ENCODE data around the gene RGP1.

Gene RGP1

GRCh38 chr9:35797311-35798109 is 48.4 kb downstream of the RGP1 start:
- no peaks in the 10 kb centered on the region for H3K36me3 ChIP-seq (ENCODE audit: control insufficient read depth, insufficient read depth, low read length)
- no peaks in the 10 kb centered on the region for H3K79me2 ChIP-seq
- no peak overlapping the region for H2AFZ ChIP-seq
- no peaks in the 10 kb centered on the region for H3K4me1 ChIP-seq
- H3K4me3 ChIP-seq (ENCODE audit: low read depth, low read length): no peak overlapping the region
- no peak overlapping the region for H3K9ac ChIP-seq
- no peak overlapping the region for H3K4me2 ChIP-seq (ENCODE audit: low read length)
- H3K9me3 ChIP-seq (ENCODE audit: control insufficient read depth, low read length): no peaks in the 10 kb centered on the region
- TF ChIP-seq, protein P1, sequence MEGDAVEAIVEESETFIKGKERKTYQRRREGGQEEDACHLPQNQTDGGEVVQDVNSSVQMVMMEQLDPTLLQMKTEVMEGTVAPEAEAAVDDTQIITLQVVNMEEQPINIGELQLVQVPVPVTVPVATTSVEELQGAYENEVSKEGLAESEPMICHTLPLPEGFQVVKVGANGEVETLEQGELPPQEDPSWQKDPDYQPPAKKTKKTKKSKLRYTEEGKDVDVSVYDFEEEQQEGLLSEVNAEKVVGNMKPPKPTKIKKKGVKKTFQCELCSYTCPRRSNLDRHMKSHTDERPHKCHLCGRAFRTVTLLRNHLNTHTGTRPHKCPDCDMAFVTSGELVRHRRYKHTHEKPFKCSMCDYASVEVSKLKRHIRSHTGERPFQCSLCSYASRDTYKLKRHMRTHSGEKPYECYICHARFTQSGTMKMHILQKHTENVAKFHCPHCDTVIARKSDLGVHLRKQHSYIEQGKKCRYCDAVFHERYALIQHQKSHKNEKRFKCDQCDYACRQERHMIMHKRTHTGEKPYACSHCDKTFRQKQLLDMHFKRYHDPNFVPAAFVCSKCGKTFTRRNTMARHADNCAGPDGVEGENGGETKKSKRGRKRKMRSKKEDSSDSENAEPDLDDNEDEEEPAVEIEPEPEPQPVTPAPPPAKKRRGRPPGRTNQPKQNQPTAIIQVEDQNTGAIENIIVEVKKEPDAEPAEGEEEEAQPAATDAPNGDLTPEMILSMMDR (IDR thresholded peaks at IDR 0.05): no peak
- no peak overlapping the region for H3K27ac ChIP-seq
- no peaks in the 10 kb centered on the region for H3K27me3 ChIP-seq (ENCODE audit: control insufficient read depth, insufficient read depth, low read length)

DNA sequence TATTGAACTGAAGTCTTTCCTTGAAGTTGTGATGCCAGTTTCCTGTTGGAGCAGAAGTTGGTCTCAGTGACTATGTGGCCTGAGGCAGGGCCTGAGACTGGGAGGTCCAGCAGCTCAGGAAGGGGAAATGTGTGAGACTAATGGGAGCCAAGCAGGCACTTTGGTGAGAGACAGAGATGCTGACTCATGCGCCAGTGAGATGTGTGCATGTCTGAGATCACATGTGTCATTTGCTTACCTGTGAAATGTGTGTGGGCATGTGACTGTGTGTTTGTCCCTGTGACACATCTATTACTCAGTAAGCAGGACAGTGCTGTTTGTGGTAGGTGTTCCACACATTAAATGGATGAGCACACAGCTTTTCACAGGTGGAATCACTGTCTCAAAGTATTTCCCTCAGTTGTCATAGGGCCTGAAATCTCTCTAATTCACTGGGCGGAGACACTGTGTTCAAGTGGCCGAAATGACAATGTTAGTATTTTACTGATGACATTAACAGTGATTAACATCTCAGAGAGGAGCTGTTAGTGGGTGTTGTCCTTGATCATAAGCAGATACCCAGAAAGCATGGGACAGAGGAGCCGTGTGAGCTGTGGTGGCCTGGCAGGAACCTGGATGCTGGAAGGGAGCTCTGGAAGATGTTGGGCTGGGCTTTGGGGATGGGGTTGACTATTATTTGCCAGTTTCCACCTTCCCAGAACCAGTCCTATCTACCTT is 49.7 kb downstream of the RGP1 start:
- Histone ChIP-seq H3K4me3 (ENCODE audit: low read depth, low read length) (no peak overlapping the region), H3K36me3 (ENCODE audit: control insufficient read depth, insufficient read depth, low read length) (no peaks in the 10 kb centered on the region), H3K27me3 (ENCODE audit: control insufficient read depth, insufficient read depth, low read length) (no peaks in the 10 kb centered on the region), H3K9me3 (ENCODE audit: control insufficient read depth, low read length) (no peaks in the 10 kb centered on the region), H3K9ac (no peak overlapping the region), H3K4me1 (no peaks in the 10 kb centered on the region), H3K4me2 (ENCODE audit: low read length) (no peak overlapping the region), H2AFZ (no peak overlapping the region), H3K27ac (no peak overlapping the region), H3K79me2 (no peaks in the 10 kb centered on the region)
- TF ChIP-seq, protein P1 (IDR thresholded peaks at IDR 0.05): no peak

- Histone ChIP-seq H3K4me2 (ENCODE audit: low read length) (no peak overlapping the region), H3K9ac (no peak overlapping the region), H3K9me3 (ENCODE audit: control insufficient read depth, low read length) (no peaks in the 10 kb centered on the region), H3K4me1 (no peaks in the 10 kb centered on the region), H3K79me2 (no peaks in the 10 kb centered on the region), H3K27ac (no peak overlapping the region), H3K27me3 (ENCODE audit: control insufficient read depth, insufficient read depth, low read length) (no peaks in the 10 kb centered on the region), H3K36me3 (ENCODE audit: control insufficient read depth, insufficient read depth, low read length) (no peaks in the 10 kb centered on the region), H2AFZ (no peak overlapping the region), H3K4me3 (ENCODE audit: low read depth, low read length) (no peak overlapping the region)
- TF ChIP-seq, protein P1 (IDR thresholded peaks at IDR 0.05): no peak
These were observed 51.4 kb downstream of the RGP1 start for GRCh38 chr9:35800530-35800929.

- Histone ChIP-seq H3K4me2 (ENCODE audit: low read length) (no peak overlapping the region), H3K4me3 (ENCODE audit: low read depth, low read length) (no peak overlapping the region), H3K79me2 (no peaks in the 10 kb centered on the region), H3K9me3 (ENCODE audit: control insufficient read depth, low read length) (no peaks in the 10 kb centered on the region), H3K27ac (no peak overlapping the region), H3K4me1 (no peaks in the 10 kb centered on the region), H3K9ac (no peak overlapping the region), H3K36me3 (ENCODE audit: control insufficient read depth, insufficient read depth, low read length) (no peaks in the 10 kb centered on the region), H2AFZ (no peak overlapping the region), H3K27me3 (ENCODE audit: control insufficient read depth, insufficient read depth, low read length) (no peaks in the 10 kb centered on the region)
- TF ChIP-seq, protein P1 (IDR thresholded peaks at IDR 0.05): no peak
These were observed 52.4 kb downstream of the RGP1 start for GRCh38 chr9:35801328-35802128.
